WTC11 (cell line): ENCODE results near the gene PGAP3. TPM values are rescaled to one million over a fixed set of nuclear protein-coding genes. Genes with fewer than 3 reads are reported as not detected.

ENCODE experiments used
- ATAC-seq: fragments of 200-7000 bp; cut with Tn5 transposase; 2 replicates; pipeline ENCODE4 v1.10.0; 2021; ENCODE audit warnings: mild to moderate bottlenecking, moderate library complexity
- CTCF ChIA-PET: fragments of 300-600 bp; sonication (Branson Sonifier 250); formaldehyde crosslinking; loops from one replicate; lab custom pipeline; 2021; ENCODE audit warnings: antibody characterized with exemption; lab: Charles Lee
- POLR2A ChIA-PET: fragments of 350-600 bp; sonication (Branson Sonifier 250); formaldehyde crosslinking; loops from one replicate; lab custom pipeline; 2021; ENCODE audit warnings: antibody characterized with exemption; lab: Charles Lee
- DNase-seq: peaks from one replicate; pipeline ENCODE4 v3.0.0; 2021; ENCODE audit warnings: low spot score
- H3K27ac Mint-ChIP-seq: 2 replicates; pipeline ENCODE4 v1.8.0; 2021; ENCODE audit warnings: mixed read lengths
- H3K27me3 Mint-ChIP-seq: 2 replicates; pipeline ENCODE4 v1.8.0; 2021; ENCODE audit warnings: low read depth, mild to moderate bottlenecking, moderate library complexity, mixed read lengths
- H3K36me3 Mint-ChIP-seq: 2 replicates; pipeline ENCODE4 v1.8.0; 2021; ENCODE audit warnings: mixed read lengths
- H3K4me1 Mint-ChIP-seq: 2 replicates; pipeline ENCODE4 v1.8.0; 2022; ENCODE audit warnings: mixed read lengths
- H3K4me3 Mint-ChIP-seq: 2 replicates; pipeline ENCODE4 v1.8.0; 2021; ENCODE audit warnings: mild to moderate bottlenecking, moderate library complexity, mixed read lengths
- H3K9me3 Mint-ChIP-seq: 2 replicates; pipeline ENCODE4 v1.8.0; 2021; ENCODE audit warnings: mixed read lengths
- ARID4B ChIP-seq: sonication (generic); formaldehyde crosslinking; IDR thresholded peaks from 2 replicates; pipeline ENCODE4 v1.8.0; 2023; ENCODE audit warnings: missing genetic modification reagents, mild to moderate bottlenecking, borderline replicate concordance
- ATF6 ChIP-seq: sonication (generic); formaldehyde crosslinking; IDR thresholded peaks from 2 replicates; pipeline ENCODE4 v1.8.1; 2023; ENCODE audit warnings: mild to moderate bottlenecking, missing genetic modification reagents
- CTCF ChIP-seq: fragments of 200-600 bp; IDR thresholded peaks from 2 replicates; pipeline ENCODE4 v1.8.0; 2022; ENCODE audit warnings: antibody characterized with exemption
- EMX1 ChIP-seq: fragments of 250-450 bp; sonication (Bioruptor Pico); IDR thresholded peaks from 2 replicates; pipeline ENCODE4 v1.8.0; 2021; ENCODE audit warnings: mild to moderate bottlenecking
- ESRRA ChIP-seq: sonication (generic); formaldehyde crosslinking; IDR thresholded peaks from 2 replicates; pipeline ENCODE4 v1.8.1; 2022; ENCODE audit warnings: mild to moderate bottlenecking, missing genetic modification reagents, borderline replicate concordance
- FOXJ3 ChIP-seq: sonication (generic); formaldehyde crosslinking; IDR thresholded peaks from 2 replicates; pipeline ENCODE4 v1.9.0; 2021; ENCODE audit warnings: missing genetic modification reagents, mild to moderate bottlenecking, borderline replicate concordance
- GABPB1 ChIP-seq: sonication (generic); formaldehyde crosslinking; IDR thresholded peaks from 2 replicates; pipeline ENCODE4 v1.8.1; 2023; ENCODE audit warnings: mild to moderate bottlenecking, missing genetic modification reagents
- JAZF1 ChIP-seq: fragments of 250-450 bp; sonication (Bioruptor Pico); IDR thresholded peaks from 2 replicates; pipeline ENCODE4 v1.9.0; 2021; ENCODE audit warnings: moderate library complexity, mild to moderate bottlenecking, inconsistent platforms
- KAT7 ChIP-seq: sonication (generic); formaldehyde crosslinking; IDR thresholded peaks from 2 replicates; pipeline ENCODE4 v1.8.1; 2023; ENCODE audit warnings: missing genetic modification reagents, mild to moderate bottlenecking, borderline replicate concordance
- NR2C2 ChIP-seq: sonication (generic); formaldehyde crosslinking; IDR thresholded peaks from 2 replicates; pipeline ENCODE4 v1.8.0; 2022; ENCODE audit warnings: mild to moderate bottlenecking, missing genetic modification reagents
- OVOL2 ChIP-seq: fragments of 250-450 bp; sonication (Bioruptor Pico); IDR thresholded peaks from 2 replicates; pipeline ENCODE4 v1.9.0; 2021; ENCODE audit warnings: mild to moderate bottlenecking, borderline replicate concordance
- RELA ChIP-seq: sonication (generic); formaldehyde crosslinking; IDR thresholded peaks from 2 replicates; pipeline ENCODE4 v1.8.1; 2022; ENCODE audit warnings: missing genetic modification reagents, mild to moderate bottlenecking, borderline replicate concordance
- SMAD3 ChIP-seq: sonication (generic); formaldehyde crosslinking; IDR thresholded peaks from 2 replicates; pipeline ENCODE4 v1.8.0; 2022; ENCODE audit warnings: missing genetic modification reagents, mild to moderate bottlenecking, borderline replicate concordance
- SMAD4 ChIP-seq: sonication (generic); formaldehyde crosslinking; IDR thresholded peaks from 2 replicates; pipeline ENCODE4 v1.8.0; 2022; ENCODE audit warnings: mild to moderate bottlenecking, missing genetic modification reagents
- ZNF263 ChIP-seq: sonication (generic); formaldehyde crosslinking; IDR thresholded peaks from 2 replicates; pipeline ENCODE4 v1.8.1; 2022; ENCODE audit warnings: low read depth, mild to moderate bottlenecking, moderate library complexity, missing genetic modification reagents
- ZNF396 ChIP-seq: fragments of 250-450 bp; sonication (Bioruptor Pico); IDR thresholded peaks from 2 replicates; pipeline ENCODE4 v1.8.0; 2021; ENCODE audit warnings: mild to moderate bottlenecking, moderate library complexity, borderline replicate concordance
- ZNF425 ChIP-seq: fragments of 250-450 bp; sonication (Bioruptor Pico); conservative IDR thresholded peaks from 2 replicates; pipeline ENCODE4 v1.9.0; 2021; ENCODE audit warnings: mild to moderate bottlenecking
- total RNA-seq: library from RNA; stranded (reverse); gene quantifications from 3 replicates; pipeline ENCODE4 v1.2.3, GENCODE V29; 2021

Gene PGAP3
- total RNA-seq, 1 experiment from 2014 or later, result 24.9 TPM

GRCh38 chr17:39673335-39674081 lies 14.3 kb downstream of the PGAP3 start (continued):
- TF ChIP-seq FOXJ3 (no peak), ZNF396 (CRISPR knock-in tag) (no peak), ZNF425 (CRISPR knock-in tag) (no peak), KAT7 (no peak), JAZF1 (no peak), SMAD4 (CRISPR knock-in tag) (no peak), CTCF (no peak)

GRCh38 chr17:39672522-39673334 lies 15.1 kb downstream of the PGAP3 start:
- POLR2A ChIA-PET, result interaction anchor here (1.5 kb wide), 1 partner anchor 49 kb away, joined by 4 read pairs; no protein-coding TSS in a partner anchor
- H3K4me1 Mint-ChIP-seq, result peaks cover 27% of the 10 kb centered on the region
- DNase-seq (no peak), ATAC-seq (no peak)
- H3K36me3 Mint-ChIP-seq, result no peaks in the 10 kb centered on the region
- no peaks in the 10 kb centered on the region for H3K9me3 Mint-ChIP-seq
- CTCF ChIA-PET, result interaction anchor here (0.7 to 18.0 kb wide), 26 partner anchors 8 to 145 kb away, joined by 3 to 876 read pairs (median 6); partner anchors contain the start of genes PGAP3 and PPP1R1B
- no peak overlapping the region for H3K4me3 Mint-ChIP-seq
- no peak overlapping the region for H3K27ac Mint-ChIP-seq
- H3K27me3 Mint-ChIP-seq, result peaks cover 26% of the 10 kb centered on the region
- TF ChIP-seq EMX1 (CRISPR knock-in tag), result no peak
- TF ChIP-seq ARID4B (CRISPR knock-in tag), result no peak
- TF ChIP-seq SMAD3, result no peak
- peak; percentile 5; the same call in 1 of the 2 replicates for TF ChIP-seq CTCF
- no peak for TF ChIP-seq ZNF263 (CRISPR knock-in tag)
- no peak for TF ChIP-seq GABPB1 (CRISPR knock-in tag)
- no peak for TF ChIP-seq NR2C2 (CRISPR knock-in tag)
- no peak for TF ChIP-seq ESRRA (CRISPR knock-in tag)
- no peak for TF ChIP-seq ATF6 (CRISPR knock-in tag)
- 0 out of 2 replicates have a peak, but pooled peaks have one; percentile 39 for TF ChIP-seq RELA
- no peak for TF ChIP-seq OVOL2 (CRISPR knock-in tag)
